Measurements from ENCODE around the gene MED16.

The MED16 gene

DNA sequence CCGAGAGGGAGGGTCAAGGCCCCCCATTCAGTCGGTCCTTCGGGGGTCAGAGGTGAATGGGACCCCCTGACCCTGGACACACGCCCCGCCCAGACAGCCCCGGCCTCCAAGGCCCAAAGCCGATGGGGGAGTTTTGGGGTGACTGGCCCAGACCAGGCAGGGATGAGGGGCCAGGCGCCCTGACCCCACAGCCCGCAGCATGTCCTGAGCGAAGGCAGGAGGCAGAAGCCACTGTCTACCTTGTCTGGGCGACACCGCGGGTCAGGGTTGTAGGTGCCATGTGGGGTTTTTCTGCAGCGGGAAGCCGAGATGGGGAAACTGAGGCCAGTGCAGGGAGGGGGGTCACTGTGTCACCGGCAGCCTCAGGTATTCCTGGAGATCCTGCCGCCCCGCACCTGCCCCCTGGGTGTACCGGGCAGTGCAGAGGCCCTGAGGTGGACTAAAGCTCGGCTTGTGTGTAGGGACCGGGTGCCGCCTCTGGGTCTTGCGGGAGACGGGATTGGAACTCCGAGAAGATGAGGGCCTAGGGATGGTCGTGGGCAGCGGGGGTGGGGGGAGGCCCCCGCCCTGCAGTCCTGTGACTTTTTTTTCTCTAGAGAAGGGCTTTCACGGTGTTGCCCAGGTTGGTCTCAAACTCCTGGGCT, 41.3 kb upstream of the MED16 start:
- Histone ChIP-seq H3K9me3 (ENCODE audit: insufficient read depth, low read depth, low read length) (no peaks in the 10 kb centered on the region), H3K27ac (ENCODE audit: low read length) (no peak overlapping the region), H3K27me3 (ENCODE audit: insufficient read depth, low read length) (no peaks in the 10 kb centered on the region), H3K9ac (ENCODE audit: low read depth, low read length) (no peak overlapping the region), H3K36me3 (ENCODE audit: insufficient read depth, low read depth, low read length) (peaks cover 24% of the 10 kb centered on the region), H3K4me1 (ENCODE audit: insufficient read depth, low read length) (0 out of 2 replicates have a peak, but pooled peaks cover 3% of the 10 kb centered on the region), H3K4me3 (ENCODE audit: low read length) (no peak overlapping the region)

DNA sequence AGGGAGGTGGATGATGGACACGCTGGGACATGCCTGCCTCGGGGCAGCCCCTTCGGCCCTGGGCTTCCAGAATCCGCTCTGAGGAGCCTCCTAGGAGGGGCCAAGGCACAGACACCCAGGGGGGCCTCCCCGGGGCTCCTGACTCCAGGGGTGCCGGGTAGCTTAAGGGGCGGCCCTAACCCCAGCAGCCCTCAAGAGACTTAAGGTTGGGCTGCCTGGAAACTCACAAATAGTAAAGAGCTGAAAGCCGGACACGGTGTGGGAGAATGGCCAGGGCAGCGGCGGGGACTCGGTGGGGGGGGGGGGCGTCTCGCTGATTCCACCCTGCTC, 40.5 kb upstream of the MED16 start:
- Histone ChIP-seq H3K27me3 (ENCODE audit: insufficient read depth, low read length) (no peaks in the 10 kb centered on the region), H3K9me3 (ENCODE audit: insufficient read depth, low read depth, low read length) (no peaks in the 10 kb centered on the region), H3K27ac (ENCODE audit: low read length) (no peak overlapping the region), H3K9ac (ENCODE audit: low read depth, low read length) (no peak overlapping the region), H3K36me3 (ENCODE audit: insufficient read depth, low read depth, low read length) (peaks cover 23% of the 10 kb centered on the region; the same call in 1 of the 2 replicates), H3K4me1 (ENCODE audit: insufficient read depth, low read length) (0 out of 2 replicates have a peak, but pooled peaks cover 3% of the 10 kb centered on the region), H3K4me3 (ENCODE audit: low read length) (no peak overlapping the region)

DNA sequence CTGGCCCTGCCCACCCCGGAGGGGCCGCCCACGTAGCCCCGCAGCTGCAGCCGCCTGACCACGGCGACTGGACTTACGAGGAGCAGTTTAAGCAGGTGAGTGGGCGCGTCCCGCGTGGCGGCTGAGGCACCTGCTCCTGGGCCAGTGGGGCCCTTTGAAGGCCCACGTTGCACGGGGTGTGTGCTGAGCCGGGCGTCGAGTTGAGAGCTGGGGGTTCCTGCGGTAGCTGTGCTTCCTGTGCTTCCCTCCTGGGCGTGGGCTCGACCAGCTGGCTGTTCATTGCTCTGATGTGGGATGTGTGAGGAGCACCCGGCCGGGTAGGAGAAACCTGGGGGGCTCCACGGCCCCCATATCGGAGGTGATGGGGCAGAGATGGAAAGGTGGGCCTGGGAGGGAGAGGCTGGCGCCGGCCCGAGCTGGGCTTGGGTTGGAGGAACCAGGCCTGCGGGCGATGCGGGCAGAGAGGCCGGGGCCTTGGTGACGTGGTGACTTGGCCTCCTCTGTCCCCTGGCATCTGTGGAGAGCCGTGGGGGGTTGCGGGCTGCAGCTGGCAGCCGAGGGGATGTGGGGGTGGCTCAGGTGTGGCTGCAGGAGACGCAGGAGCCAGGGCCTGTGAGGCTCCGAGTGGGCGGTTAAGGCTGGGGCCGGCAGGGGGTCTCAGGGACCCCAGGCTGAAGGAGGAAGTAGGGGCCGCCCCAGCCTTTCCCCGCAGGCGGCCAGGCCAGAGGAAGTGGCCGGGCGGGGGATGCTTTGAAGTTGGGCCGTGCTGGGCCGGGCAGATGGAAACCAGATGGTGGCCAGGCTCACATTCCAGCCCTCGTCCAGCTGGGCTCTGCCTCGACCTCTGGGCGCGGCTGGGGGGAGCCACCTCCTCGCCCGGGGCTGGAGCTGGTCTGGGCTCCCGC, 39.9 kb upstream of the MED16 start:
- no peak overlapping the region for H3K4me3 ChIP-seq (ENCODE audit: low read length)
- H3K27me3 ChIP-seq (ENCODE audit: insufficient read depth, low read length): no peaks in the 10 kb centered on the region
- H3K9me3 ChIP-seq (ENCODE audit: insufficient read depth, low read depth, low read length): no peaks in the 10 kb centered on the region
- no peak overlapping the region for H3K27ac ChIP-seq (ENCODE audit: low read length)
- H3K4me1 ChIP-seq (ENCODE audit: insufficient read depth, low read length): 0 out of 2 replicates have a peak, but pooled peaks cover 3% of the 10 kb centered on the region
- no peak overlapping the region for H3K9ac ChIP-seq (ENCODE audit: low read depth, low read length)
- H3K36me3 ChIP-seq (ENCODE audit: insufficient read depth, low read depth, low read length): peaks cover 19% of the 10 kb centered on the region; the same call in 1 of the 2 replicates

DNA sequence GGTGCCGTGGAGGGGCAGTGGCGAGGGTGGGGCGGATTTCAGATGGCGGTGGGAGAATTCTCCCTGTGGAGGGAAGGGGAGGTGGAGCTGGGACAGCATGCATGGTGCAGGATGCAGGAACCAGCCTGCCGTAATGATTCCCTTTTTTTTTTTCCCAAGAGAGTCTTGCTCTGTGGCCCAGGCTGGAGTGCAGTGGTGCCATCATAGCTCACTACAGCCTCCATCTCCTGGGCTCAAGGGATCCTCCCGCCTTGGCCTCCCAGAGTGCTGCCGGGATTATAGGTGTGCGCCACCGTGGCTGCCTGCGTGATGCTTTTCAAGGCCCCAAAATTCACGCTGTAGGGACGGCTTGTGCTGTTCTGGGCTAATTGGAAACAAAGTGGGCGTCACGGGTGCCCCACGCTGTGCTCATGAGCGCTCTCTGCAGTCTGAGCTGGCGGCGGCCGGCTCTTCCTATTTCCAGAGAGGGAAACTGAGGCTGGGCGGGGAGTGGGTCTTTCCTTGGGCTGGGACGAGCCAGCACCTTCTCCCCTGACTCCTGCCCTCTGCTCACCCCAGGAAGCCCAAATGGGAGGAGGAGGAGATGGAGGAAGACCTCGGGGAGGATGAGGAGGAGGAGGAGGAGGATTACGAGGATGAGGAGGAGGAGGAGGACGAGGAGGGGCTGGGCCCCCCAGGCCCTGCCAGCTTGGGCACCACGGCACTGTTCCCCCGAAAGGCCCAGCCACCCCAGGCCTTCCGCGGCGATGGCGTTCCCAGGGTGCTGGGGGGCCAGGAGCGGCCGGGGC, 39.1 kb upstream of the MED16 start:
- Histone ChIP-seq H3K9me3 (ENCODE audit: insufficient read depth, low read depth, low read length) (no peaks in the 10 kb centered on the region), H3K27me3 (ENCODE audit: insufficient read depth, low read length) (no peaks in the 10 kb centered on the region), H3K9ac (ENCODE audit: low read depth, low read length) (no peak overlapping the region), H3K4me3 (ENCODE audit: low read length) (no peak overlapping the region), H3K36me3 (ENCODE audit: insufficient read depth, low read depth, low read length) (peaks cover 15% of the 10 kb centered on the region; the same call in 1 of the 2 replicates), H3K27ac (ENCODE audit: low read length) (no peak overlapping the region), H3K4me1 (ENCODE audit: insufficient read depth, low read length) (0 out of 2 replicates have a peak, but pooled peaks cover 3% of the 10 kb centered on the region)

DNA sequence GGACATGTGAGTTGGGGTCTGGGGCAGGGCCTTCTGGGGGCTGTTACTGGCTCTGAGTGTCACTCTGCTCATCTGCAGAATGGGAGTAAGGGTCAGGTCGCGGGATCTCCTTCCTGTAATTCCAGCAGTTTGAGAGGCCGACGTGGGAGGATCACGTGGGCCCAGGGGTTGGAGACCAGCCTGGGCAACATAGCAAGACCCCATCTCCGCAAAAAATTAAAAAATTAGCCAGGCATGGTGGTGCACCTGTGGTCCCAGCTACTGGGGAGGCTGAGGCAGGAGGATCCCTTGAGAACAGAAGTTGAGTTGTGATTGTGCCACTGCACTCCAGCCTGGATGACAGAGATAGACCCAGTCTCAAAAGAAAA, 36.9 kb upstream of the MED16 start:
- peaks cover under 1% of the 10 kb centered on the region; the same call in 1 of the 2 replicates for H3K27me3 ChIP-seq (ENCODE audit: insufficient read depth, low read length)
- H3K4me3 ChIP-seq (ENCODE audit: low read length): no peak overlapping the region
- H3K4me1 ChIP-seq (ENCODE audit: insufficient read depth, low read length): 0 out of 2 replicates have a peak, but pooled peaks cover 3% of the 10 kb centered on the region
- no peak overlapping the region for H3K9ac ChIP-seq (ENCODE audit: low read depth, low read length)
- H3K27ac ChIP-seq (ENCODE audit: low read length): no peak overlapping the region
- no peaks in the 10 kb centered on the region for H3K9me3 ChIP-seq (ENCODE audit: insufficient read depth, low read depth, low read length)
- H3K36me3 ChIP-seq (ENCODE audit: insufficient read depth, low read depth, low read length): peaks cover 10% of the 10 kb centered on the region; the same call in 1 of the 2 replicates

DNA sequence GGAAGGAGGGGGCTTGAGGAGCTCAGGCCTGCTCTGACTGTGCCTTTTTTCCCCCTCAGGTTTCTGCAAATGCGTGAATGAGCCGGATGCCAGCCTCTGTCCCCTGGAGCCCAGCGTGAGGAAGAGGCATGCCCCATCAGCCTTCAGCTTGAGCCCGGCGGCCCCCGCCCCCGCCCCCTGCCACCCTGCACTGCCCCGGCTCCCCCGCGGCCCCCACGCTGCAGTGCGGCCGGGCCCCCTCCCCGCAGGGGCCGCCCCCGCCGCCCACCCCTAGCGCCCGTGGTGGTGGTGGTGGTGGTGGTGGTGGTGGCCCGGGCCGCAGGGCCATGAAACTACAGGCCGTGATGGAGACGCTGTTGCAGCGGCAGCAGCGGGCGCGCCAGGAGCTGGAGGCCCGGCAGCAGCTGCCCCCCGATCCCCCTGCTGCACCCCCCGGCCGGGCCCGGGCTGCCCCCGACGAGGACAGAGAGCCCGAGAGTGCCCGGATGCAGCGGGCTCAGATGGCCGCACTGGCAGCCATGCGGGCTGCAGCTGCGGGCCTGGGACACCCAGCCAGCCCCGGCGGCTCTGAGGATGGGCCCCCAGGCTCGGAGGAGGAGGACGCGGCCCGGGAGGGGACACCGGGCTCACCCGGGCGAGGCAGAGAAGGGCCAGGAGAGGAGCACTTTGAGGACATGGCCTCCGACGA, 36.4 kb upstream of the MED16 start:
- no peaks in the 10 kb centered on the region for H3K9me3 ChIP-seq (ENCODE audit: insufficient read depth, low read depth, low read length)
- H3K27ac ChIP-seq (ENCODE audit: low read length): no peak overlapping the region
- H3K36me3 ChIP-seq (ENCODE audit: insufficient read depth, low read depth, low read length): peaks cover 10% of the 10 kb centered on the region; the same call in 1 of the 2 replicates
- H3K27me3 ChIP-seq (ENCODE audit: insufficient read depth, low read length): peaks cover 6% of the 10 kb centered on the region; the same call in 1 of the 2 replicates
- 0 out of 2 replicates have a peak, but pooled peaks cover 3% of the 10 kb centered on the region for H3K4me1 ChIP-seq (ENCODE audit: insufficient read depth, low read length)
- no peak overlapping the region for H3K9ac ChIP-seq (ENCODE audit: low read depth, low read length)
- no peak overlapping the region for H3K4me3 ChIP-seq (ENCODE audit: low read length)

DNA sequence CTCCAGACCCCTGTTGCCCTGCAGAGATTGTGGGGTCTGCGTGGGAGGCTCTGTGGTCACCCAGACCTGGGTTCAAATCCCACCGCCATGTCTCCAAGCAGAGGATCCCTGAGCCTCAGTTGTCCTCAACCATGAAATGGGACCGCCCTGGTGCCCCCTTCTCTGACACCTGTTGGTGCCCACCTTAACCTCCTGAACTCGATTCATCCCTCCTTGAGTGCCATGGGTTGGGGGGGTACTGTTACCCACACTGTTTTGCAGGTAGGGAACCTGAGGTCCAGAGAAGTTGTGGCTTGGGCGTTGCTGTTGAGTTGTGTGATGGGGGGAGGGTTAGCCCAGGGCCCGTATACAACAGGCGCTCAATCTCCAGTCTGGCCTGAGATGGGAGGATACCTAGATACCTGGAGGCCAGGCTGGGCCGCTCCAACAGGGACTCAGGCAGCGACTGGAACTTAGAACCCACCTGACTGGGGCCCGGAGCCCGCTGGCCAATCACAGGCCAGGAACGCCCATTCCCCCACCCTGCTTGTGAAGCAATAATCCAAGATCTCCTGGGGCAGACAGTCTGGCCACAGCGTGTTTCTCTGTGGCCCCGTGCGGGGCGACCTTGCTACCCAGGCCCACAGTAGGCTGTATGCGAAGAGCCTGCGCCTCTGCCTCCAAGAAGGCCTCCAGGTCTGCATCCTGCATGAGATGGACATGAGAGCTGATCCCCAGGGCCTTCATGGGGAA, 35.6 kb upstream of the MED16 start:
- no peak overlapping the region for H3K9ac ChIP-seq (ENCODE audit: low read depth, low read length)
- H3K27ac ChIP-seq (ENCODE audit: low read length): no peak overlapping the region
- peaks cover 13% of the 10 kb centered on the region; the same call in 1 of the 2 replicates for H3K27me3 ChIP-seq (ENCODE audit: insufficient read depth, low read length)

DNA sequence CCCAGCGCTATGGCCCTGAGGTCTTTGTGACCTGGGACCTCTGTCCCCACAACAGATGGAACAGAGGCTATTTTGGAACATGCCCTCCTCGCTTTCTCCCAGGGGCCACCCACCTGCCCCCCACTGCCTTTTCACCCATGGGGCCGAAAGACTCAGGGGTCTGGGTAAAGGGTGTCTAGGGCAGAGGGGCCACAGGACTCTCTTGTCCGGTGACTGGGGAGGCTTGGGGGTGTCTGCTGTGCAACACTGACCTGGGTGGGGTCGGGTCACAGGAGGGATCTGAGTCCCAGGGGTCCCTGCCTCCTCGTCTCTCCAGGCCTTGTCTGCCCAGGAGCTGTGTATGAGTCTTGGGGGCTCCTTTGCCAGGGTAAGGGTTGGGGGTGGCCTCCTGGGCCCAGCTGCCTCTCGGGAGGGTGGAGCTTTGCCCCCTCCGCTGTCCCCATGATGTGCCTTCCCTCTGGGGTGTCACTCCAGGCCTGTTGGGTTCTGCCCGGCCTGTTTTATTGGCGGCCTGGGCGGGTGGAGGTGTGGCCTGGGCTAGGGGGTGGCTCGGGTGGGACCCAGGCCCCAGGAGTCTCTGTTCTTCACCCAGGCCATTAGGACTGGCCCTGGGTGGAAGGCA, 34.9 kb upstream of the MED16 start:
- H3K9me3 ChIP-seq (ENCODE audit: insufficient read depth, low read depth, low read length): no peaks in the 10 kb centered on the region
- H3K4me3 ChIP-seq (ENCODE audit: low read length): peak overlapping the region; percentile 82; the same call in 1 of the 2 replicates
- H3K4me1 ChIP-seq (ENCODE audit: insufficient read depth, low read length): 0 out of 2 replicates have a peak, but pooled peaks cover 2% of the 10 kb centered on the region
- peak overlapping the region; percentile 56 for H3K27ac ChIP-seq (ENCODE audit: low read length)
- peaks cover 10% of the 10 kb centered on the region; the same call in 1 of the 2 replicates for H3K36me3 ChIP-seq (ENCODE audit: insufficient read depth, low read depth, low read length)
- peaks cover 15% of the 10 kb centered on the region; the same call in 1 of the 2 replicates for H3K27me3 ChIP-seq (ENCODE audit: insufficient read depth, low read length)
- peak overlapping the region; percentile 53; the same call in 1 of the 2 replicates for H3K9ac ChIP-seq (ENCODE audit: low read depth, low read length)

More for the DNA sequence above, 35.6 kb upstream of the MED16 start:
- Histone ChIP-seq H3K9me3 (ENCODE audit: insufficient read depth, low read depth, low read length) (no peaks in the 10 kb centered on the region), H3K4me1 (ENCODE audit: insufficient read depth, low read length) (0 out of 2 replicates have a peak, but pooled peaks cover 3% of the 10 kb centered on the region), H3K4me3 (ENCODE audit: low read length) (no peak overlapping the region), H3K36me3 (ENCODE audit: insufficient read depth, low read depth, low read length) (peaks cover 10% of the 10 kb centered on the region; the same call in 1 of the 2 replicates)

DNA sequence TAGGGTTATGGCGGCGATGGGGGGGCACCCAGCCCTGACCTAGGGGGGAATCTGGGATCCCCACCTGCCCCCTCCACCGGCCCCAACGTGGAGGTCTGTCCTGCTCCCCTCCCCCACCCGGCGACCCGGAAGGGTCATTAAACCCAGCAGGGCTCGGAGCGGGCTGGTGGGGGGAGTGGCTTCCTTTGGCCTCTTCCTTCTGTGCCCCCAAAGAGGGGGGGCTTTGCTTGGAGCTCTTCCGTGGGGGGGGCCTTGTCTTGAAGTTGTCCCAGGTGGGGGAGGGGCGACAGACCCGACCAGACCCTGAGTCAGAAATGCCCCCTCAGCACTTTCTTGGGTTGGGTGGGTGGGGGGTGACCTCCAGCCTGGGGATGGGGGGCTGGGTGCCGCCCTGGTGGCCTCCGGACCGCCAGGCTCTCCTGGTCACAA, 34.4 kb upstream of the MED16 start:
- Histone ChIP-seq H3K27ac (ENCODE audit: low read length) (no peak overlapping the region), H3K4me1 (ENCODE audit: insufficient read depth, low read length) (no peaks in the 10 kb centered on the region), H3K9ac (ENCODE audit: low read depth, low read length) (peak overlapping the region; percentile 53; the same call in 1 of the 2 replicates), H3K9me3 (ENCODE audit: insufficient read depth, low read depth, low read length) (no peaks in the 10 kb centered on the region), H3K36me3 (ENCODE audit: insufficient read depth, low read depth, low read length) (peaks cover 10% of the 10 kb centered on the region; the same call in 1 of the 2 replicates), H3K4me3 (ENCODE audit: low read length) (peak overlapping the region; percentile 82; the same call in 1 of the 2 replicates), H3K27me3 (ENCODE audit: insufficient read depth, low read length) (peaks cover 18% of the 10 kb centered on the region; the same call in 1 of the 2 replicates)
